WTC11 (cell line): ENCODE data around the gene PDE4A.

Experiments
- AFF4 ChIP-seq: sonication (generic); formaldehyde crosslinking; IDR thresholded peaks from 2 replicates; pipeline ENCODE4 v1.8.1; 2023; ENCODE audit warnings: mild to moderate bottlenecking, missing genetic modification reagents, borderline replicate concordance
- ATF3 ChIP-seq: sonication (generic); formaldehyde crosslinking; conservative IDR thresholded peaks from 2 replicates; pipeline ENCODE4 v1.8.1; 2022; ENCODE audit warnings: mild to moderate bottlenecking, missing genetic modification reagents
- CREM ChIP-seq: sonication (generic); formaldehyde crosslinking; IDR thresholded peaks from 2 replicates; pipeline ENCODE4 v1.8.1; 2022; ENCODE audit warnings: mild to moderate bottlenecking, missing genetic modification reagents, moderate library complexity
- CTCF ChIP-seq: fragments of 200-600 bp; IDR thresholded peaks from 2 replicates; pipeline ENCODE4 v1.8.0; 2022; ENCODE audit warnings: antibody characterized with exemption
- ETV6 ChIP-seq: sonication (generic); formaldehyde crosslinking; IDR thresholded peaks from 2 replicates; pipeline ENCODE4 v1.8.1; 2022; ENCODE audit warnings: mild to moderate bottlenecking, missing genetic modification reagents
- FOXJ3 ChIP-seq: sonication (generic); formaldehyde crosslinking; IDR thresholded peaks from 2 replicates; pipeline ENCODE4 v1.9.0; 2021; ENCODE audit warnings: missing genetic modification reagents, mild to moderate bottlenecking, borderline replicate concordance
- IRF2 ChIP-seq: sonication (generic); formaldehyde crosslinking; IDR thresholded peaks from 2 replicates; pipeline ENCODE4 v1.8.0; 2022; ENCODE audit warnings: low read depth, missing genetic modification reagents, borderline replicate concordance
- MAX ChIP-seq: sonication (generic); formaldehyde crosslinking; IDR thresholded peaks from 2 replicates; pipeline ENCODE4 v1.8.0; 2022; ENCODE audit warnings: mild to moderate bottlenecking, missing genetic modification reagents
- NFE2L1 ChIP-seq: sonication (generic); formaldehyde crosslinking; IDR thresholded peaks from 2 replicates; pipeline ENCODE4 v1.8.1; 2023; ENCODE audit warnings: missing genetic modification reagents
- SP1 ChIP-seq: sonication (generic); formaldehyde crosslinking; conservative IDR thresholded peaks from 2 replicates; pipeline ENCODE4 v1.8.1; 2022; ENCODE audit warnings: missing genetic modification reagents
- USF2 ChIP-seq: sonication (generic); formaldehyde crosslinking; IDR thresholded peaks from 2 replicates; pipeline ENCODE4 v1.8.1; 2023; ENCODE audit warnings: mild to moderate bottlenecking, missing genetic modification reagents, moderate library complexity
- ZNF138 ChIP-seq: sonication (generic); formaldehyde crosslinking; conservative IDR thresholded peaks from 2 replicates; pipeline ENCODE4 v1.8.1; 2022; ENCODE audit warnings: mild to moderate bottlenecking, moderate library complexity, missing genetic modification reagents
- ZNF425 ChIP-seq: fragments of 250-450 bp; sonication (Bioruptor Pico); conservative IDR thresholded peaks from 2 replicates; pipeline ENCODE4 v1.9.0; 2021; ENCODE audit warnings: mild to moderate bottlenecking

- no peak for TF ChIP-seq ATF3 (CRISPR knock-in tag)
- TF ChIP-seq CTCF: no peak
- no peak for TF ChIP-seq USF2 (CRISPR knock-in tag)
- no peak for TF ChIP-seq AFF4 (CRISPR knock-in tag)
- no peak for TF ChIP-seq NFE2L1
- no peak for TF ChIP-seq MAX (CRISPR knock-in tag)
- no peak for TF ChIP-seq ZNF138 (CRISPR knock-in tag)
- no peak for TF ChIP-seq CREM (CRISPR knock-in tag)
- TF ChIP-seq SP1 (CRISPR knock-in tag): no peak
- no peak for TF ChIP-seq IRF2 (CRISPR knock-in tag)
- no peak for TF ChIP-seq ETV6
- TF ChIP-seq ZNF425 (CRISPR knock-in tag): no peak
- no peak for TF ChIP-seq FOXJ3 (CRISPR knock-in tag)
These were observed 7.9 kb upstream of the PDE4A start for GRCh38 chr19:10412257-10412977.
